H9 (cell line): ENCODE measurements around the gene WDR7. TPM values are rescaled to one million over a fixed set of nuclear protein-coding genes. Genes with fewer than 3 reads are reported as not detected.

Experiments used
- DNase-seq: peaks from one replicate; pipeline ENCODE4 v3.0.0-alpha.2; 2017
- H2AFZ ChIP-seq: one replicate; pipeline ENCODE4 v1.6.1; 2013; ENCODE audit warnings: mild to moderate bottlenecking, low read length, control low read depth, moderate library complexity
- H2AK5ac ChIP-seq: 2 replicates; pipeline ENCODE4 v1.6.1; 2013; ENCODE audit warnings: low read length, control low read depth, mixed read lengths; ENCODE audit not compliant: insufficient read length
- H2BK120ac ChIP-seq: one replicate; pipeline ENCODE4 v1.6.1; 2013; ENCODE audit warnings: low read depth, mild to moderate bottlenecking, low read length, control low read depth, inconsistent platforms; ENCODE audit not compliant: poor library complexity, severe bottlenecking
- H2BK12ac ChIP-seq: 2 replicates; pipeline ENCODE4 v1.6.1; 2013; ENCODE audit warnings: low read length, control low read depth, mixed read lengths, low read depth; ENCODE audit not compliant: insufficient read length
- H2BK15ac ChIP-seq: 2 replicates; pipeline ENCODE4 v1.6.1; 2013; ENCODE audit warnings: low read depth, low read length, control low read depth
- H2BK20ac ChIP-seq: one replicate; pipeline ENCODE4 v1.6.1; 2013; ENCODE audit warnings: low read depth, mild to moderate bottlenecking, low read length, control low read depth, inconsistent platforms; ENCODE audit not compliant: poor library complexity, severe bottlenecking
- H2BK5ac ChIP-seq: 2 replicates; pipeline ENCODE4 v1.6.1; 2013; ENCODE audit warnings: low read length, control low read depth, mixed read lengths; ENCODE audit not compliant: insufficient read length
- H3K14ac ChIP-seq: 2 replicates; pipeline ENCODE4 v1.6.1; 2013; ENCODE audit warnings: low read length, control low read depth; ENCODE audit not compliant: insufficient read depth
- H3K18ac ChIP-seq: 2 replicates; pipeline ENCODE4 v1.6.1; 2013; ENCODE audit warnings: low read depth, mild to moderate bottlenecking, mixed read lengths, low read length, control low read depth; ENCODE audit not compliant: insufficient read length
- H3K23ac ChIP-seq: 2 replicates; pipeline ENCODE4 v1.6.1; 2013; ENCODE audit warnings: low read length, control low read depth, mixed read lengths, low read depth; ENCODE audit not compliant: insufficient read length
- H3K23me2 ChIP-seq: 2 replicates; pipeline ENCODE4 v1.6.1; 2013; ENCODE audit warnings: low read depth, mild to moderate bottlenecking, mixed read lengths, low read length, control low read depth; ENCODE audit not compliant: insufficient read length, poor library complexity, severe bottlenecking
- H3K27ac ChIP-seq: 2 replicates; pipeline ENCODE4 v1.5.1; 2013; ENCODE audit warnings: low read length, control low read depth, mixed read lengths, low read depth; ENCODE audit not compliant: insufficient read length
- H3K27me3 ChIP-seq: 2 replicates; pipeline ENCODE4 v1.6.1; 2013; ENCODE audit warnings: low read length, control low read depth, inconsistent platforms; ENCODE audit not compliant: insufficient read depth
- H3K4ac ChIP-seq: 2 replicates; pipeline ENCODE4 v1.6.1; 2013; ENCODE audit warnings: low read depth, mild to moderate bottlenecking, control low read depth, inconsistent platforms, low read length, moderate library complexity
- H3K4me1 ChIP-seq: 2 replicates; pipeline ENCODE4 v1.6.1; 2013; ENCODE audit warnings: low read length, control low read depth, inconsistent platforms; ENCODE audit not compliant: insufficient read depth
- H3K4me2 ChIP-seq: 2 replicates; pipeline ENCODE4 v1.6.1; 2013; ENCODE audit warnings: low read length, control low read depth, mixed read lengths; ENCODE audit not compliant: insufficient read length, insufficient read depth
- H3K56ac ChIP-seq: 2 replicates; pipeline ENCODE4 v1.6.1; 2013; ENCODE audit warnings: low read depth, mild to moderate bottlenecking, mixed read lengths, low read length, control low read depth; ENCODE audit not compliant: insufficient read length
- H3K79me1 ChIP-seq: 2 replicates; pipeline ENCODE4 v1.6.1; 2013; ENCODE audit warnings: low read depth, mild to moderate bottlenecking, moderate library complexity, low read length, control low read depth, inconsistent platforms; ENCODE audit not compliant: insufficient read depth, poor library complexity, severe bottlenecking
- H3K79me2 ChIP-seq: 2 replicates; pipeline ENCODE4 v1.6.1; 2013; ENCODE audit warnings: low read length, control low read depth, inconsistent platforms; ENCODE audit not compliant: insufficient read depth
- H3K9ac ChIP-seq: 2 replicates; pipeline ENCODE4 v1.6.1; 2013; ENCODE audit warnings: low read length, control low read depth, mixed read lengths; ENCODE audit not compliant: insufficient read length; ENCODE audit errors: extremely low read depth
- H3K9me3 ChIP-seq: one replicate; pipeline ENCODE4 v1.6.1; 2013; ENCODE audit warnings: low read depth, low read length, inconsistent platforms; ENCODE audit not compliant: control insufficient read depth
- H3T11ph ChIP-seq: one replicate; pipeline ENCODE4 v1.6.1; 2013; ENCODE audit warnings: mild to moderate bottlenecking, low read length, control low read depth, inconsistent platforms
- H4K20me1 ChIP-seq: one replicate; pipeline ENCODE4 v1.6.1; 2013; ENCODE audit not compliant: control insufficient read depth, insufficient read length, insufficient read depth
- H4K5ac ChIP-seq: 2 replicates; pipeline ENCODE4 v1.6.1; 2013; ENCODE audit warnings: low read depth, mild to moderate bottlenecking, mixed read lengths, low read length, control low read depth; ENCODE audit not compliant: insufficient read length
- H4K8ac ChIP-seq: replicated peaks from 2 replicates; pipeline ENCODE4 v1.6.1; 2013; ENCODE audit warnings: low read length, control low read depth, mixed read lengths, low read depth; ENCODE audit not compliant: insufficient read length
- H4K91ac ChIP-seq: 2 replicates; pipeline ENCODE4 v1.6.1; 2013; ENCODE audit warnings: low read depth, mild to moderate bottlenecking, moderate library complexity, mixed read lengths, low read length, control low read depth; ENCODE audit not compliant: insufficient read length
- H3K27ac Mint-ChIP-seq, 3 experiments: 2 replicates in 2 of 3; 3 replicates in 1 of 3; pipeline ENCODE4 v1.8.0; 2020 to 2021; ENCODE audit warnings: mixed read lengths in 3 of 3, mild to moderate bottlenecking in 1 of 3, moderate library complexity in 1 of 3
- H3K27me3 Mint-ChIP-seq: 2 replicates; pipeline ENCODE4 v1.8.0; 2021; ENCODE audit warnings: low read depth, mild to moderate bottlenecking, moderate library complexity, mixed read lengths
- H3K36me3 Mint-ChIP-seq, 3 experiments: 2 replicates in 2 of 3; 3 replicates in 1 of 3; pipeline ENCODE4 v1.8.0; 2020 to 2021; ENCODE audit warnings: low read depth in 3 of 3, mixed read lengths in 3 of 3; ENCODE audit not compliant: insufficient read depth in 1 of 3
- H3K4me1 Mint-ChIP-seq, 2 experiments: 2 replicates each; pipeline ENCODE4 v1.8.0; 2020; ENCODE audit warnings: mixed read lengths in 2 of 2
- H3K4me3 Mint-ChIP-seq, 2 experiments: 2 replicates in 1 of 2; 3 replicates in 1 of 2; pipeline ENCODE4 v1.8.0; 2020 to 2021; ENCODE audit warnings: mild to moderate bottlenecking in 2 of 2, mixed read lengths in 2 of 2, moderate library complexity in 1 of 2
- H3K9me3 Mint-ChIP-seq, 2 experiments: 2 replicates in 1 of 2; 3 replicates in 1 of 2; pipeline ENCODE4 v1.8.0; 2020; ENCODE audit warnings: mild to moderate bottlenecking in 2 of 2, mixed read lengths in 2 of 2, moderate library complexity in 1 of 2
- WGBS: extraction: QIAGEN DNeasy Blood & Tissue Kit; methylation state at CpG from one replicate; pipeline ENCODE4 v1.1.7; 2013; ENCODE audit warnings: missing lambda C conversion rate, low lambda C conversion rate, mixed read lengths; ENCODE audit not compliant: insufficient read length; ENCODE audit errors: extremely low coverage; 5-methylcytosine and 5-hydroxymethylcytosine counted together
- total RNA-seq: library from RNA; stranded (reverse); gene quantifications from 2 replicates; pipeline ENCODE4 v1.2.1, GENCODE V29; 2021
- TF ChIP-seq, protein P1 (sequence below): fragments of 200-600 bp; sonication (generic); conservative IDR thresholded peaks from 3 replicates; pipeline ENCODE4 v1.8.0; 2021; ENCODE audit warnings: antibody characterized with exemption, mild to moderate bottlenecking

The WDR7 gene
- total RNA-seq, 1 experiment from 2014 or later: 14.8 TPM

DNA sequence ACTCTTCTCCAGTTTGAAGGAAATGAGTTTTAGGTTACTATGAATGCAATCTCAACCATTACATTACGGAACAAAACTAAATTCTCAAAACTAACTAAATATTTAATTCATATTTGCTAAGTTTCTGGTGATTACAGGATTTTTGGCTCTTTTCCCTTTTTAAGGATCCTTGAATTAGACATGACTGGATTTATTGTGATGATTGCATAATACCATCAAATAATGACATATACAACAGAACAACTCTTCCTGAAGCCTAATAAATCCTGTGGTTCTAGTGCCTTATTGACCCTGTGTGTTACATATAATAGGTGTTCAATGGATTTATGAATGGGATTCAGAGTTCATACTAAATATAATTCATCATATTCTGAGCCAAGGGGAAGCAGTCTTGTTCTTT lies 90.5 kb downstream of the WDR7 start:
- Histone ChIP-seq H2BK5ac (no peak overlapping the region), H2BK20ac (no peak overlapping the region), H3K27me3 (no peaks in the 10 kb centered on the region), H4K8ac (no peak overlapping the region), H3K56ac (no peak overlapping the region), H4K20me1 (no peaks in the 10 kb centered on the region), H3K23ac (no peak overlapping the region), H4K91ac (no peak overlapping the region), H3K18ac (no peak overlapping the region), H2BK15ac (no peak overlapping the region), H3K27ac (no peak overlapping the region), H2BK12ac (no peak overlapping the region), H3K4me2 (no peak overlapping the region), H2AFZ (no peak overlapping the region), H3K79me2 (no peaks in the 10 kb centered on the region), H3K4me1 (no peaks in the 10 kb centered on the region), H4K5ac (no peak overlapping the region), H2AK5ac (no peak overlapping the region), H3T11ph (no peak overlapping the region), H3K4ac (no peak overlapping the region), H3K14ac (no peak overlapping the region), H3K9ac (no peak overlapping the region), H3K23me2 (no peaks in the 10 kb centered on the region), H3K79me1 (no peaks in the 10 kb centered on the region), H3K9me3 (no peaks in the 10 kb centered on the region), H2BK120ac (no peak overlapping the region)
- Mint-ChIP-seq H3K4me3 (no peak overlapping the region), H3K27me3 (no peaks in the 10 kb centered on the region), H3K27ac (no peak overlapping the region), H3K9me3 (peaks cover 0 to 4% of the 10 kb centered on the region in 2 experiments; a peak in 1 of 5 replicates), H3K4me1 (peaks cover 4 to 5% of the 10 kb centered on the region in 2 experiments), H3K36me3 (no peaks in the 10 kb centered on the region)
- TF ChIP-seq, protein P1, sequence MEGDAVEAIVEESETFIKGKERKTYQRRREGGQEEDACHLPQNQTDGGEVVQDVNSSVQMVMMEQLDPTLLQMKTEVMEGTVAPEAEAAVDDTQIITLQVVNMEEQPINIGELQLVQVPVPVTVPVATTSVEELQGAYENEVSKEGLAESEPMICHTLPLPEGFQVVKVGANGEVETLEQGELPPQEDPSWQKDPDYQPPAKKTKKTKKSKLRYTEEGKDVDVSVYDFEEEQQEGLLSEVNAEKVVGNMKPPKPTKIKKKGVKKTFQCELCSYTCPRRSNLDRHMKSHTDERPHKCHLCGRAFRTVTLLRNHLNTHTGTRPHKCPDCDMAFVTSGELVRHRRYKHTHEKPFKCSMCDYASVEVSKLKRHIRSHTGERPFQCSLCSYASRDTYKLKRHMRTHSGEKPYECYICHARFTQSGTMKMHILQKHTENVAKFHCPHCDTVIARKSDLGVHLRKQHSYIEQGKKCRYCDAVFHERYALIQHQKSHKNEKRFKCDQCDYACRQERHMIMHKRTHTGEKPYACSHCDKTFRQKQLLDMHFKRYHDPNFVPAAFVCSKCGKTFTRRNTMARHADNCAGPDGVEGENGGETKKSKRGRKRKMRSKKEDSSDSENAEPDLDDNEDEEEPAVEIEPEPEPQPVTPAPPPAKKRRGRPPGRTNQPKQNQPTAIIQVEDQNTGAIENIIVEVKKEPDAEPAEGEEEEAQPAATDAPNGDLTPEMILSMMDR: no peak
- WGBS: no CpG with 5 or more reads among the region's 1 CpG
- no peak for DNase-seq
